ENCODE results near the gene CENPX. TPM values are rescaled to one million over a fixed set of nuclear protein-coding genes. Genes with fewer than 3 reads are reported as not detected.

Gene CENPX
- total RNA-seq, 1 donor from 2014 or later: 109 TPM

- Mint-ChIP-seq H3K27ac (no peak overlapping the region), H3K4me3 (no peak overlapping the region), H3K36me3 (ENCODE audit: low read depth) (peaks cover 3% of the 10 kb centered on the region), H3K4me1 (ENCODE audit: low read depth) (no peaks in the 10 kb centered on the region), H3K9me3 (no peaks in the 10 kb centered on the region), H3K27me3 (ENCODE audit: insufficient read depth) (no peaks in the 10 kb centered on the region)
- no peak for DNase-seq (ENCODE audit: low spot score)
- intact Hi-C loops (cut with micrococcal nuclease): no loop called here
Measured at GRCh38 chr17:82060001-82060380, 37.3 kb upstream of the CENPX start.

- Mint-ChIP-seq H3K27ac (no peak overlapping the region), H3K4me3 (no peak overlapping the region), H3K9me3 (no peaks in the 10 kb centered on the region), H3K36me3 (ENCODE audit: low read depth) (peaks cover 5% of the 10 kb centered on the region), H3K4me1 (ENCODE audit: low read depth) (no peaks in the 10 kb centered on the region), H3K27me3 (ENCODE audit: insufficient read depth) (no peaks in the 10 kb centered on the region)
- DNase-seq (ENCODE audit: low spot score): no peak
- intact Hi-C loops (cut with micrococcal nuclease): no loop called here
Measured at GRCh38 chr17:82059272-82060000, 36.8 kb upstream of the CENPX start.

- H3K36me3 Mint-ChIP-seq (ENCODE audit: low read depth): peaks cover 5% of the 10 kb centered on the region
- intact Hi-C loops (cut with micrococcal nuclease): no loop called here
- H3K27me3 Mint-ChIP-seq (ENCODE audit: insufficient read depth): no peaks in the 10 kb centered on the region
- DNase-seq (ENCODE audit: low spot score): no peak
- no peak overlapping the region for H3K27ac Mint-ChIP-seq
- no peaks in the 10 kb centered on the region for H3K9me3 Mint-ChIP-seq
- H3K4me3 Mint-ChIP-seq: no peak overlapping the region
- no peaks in the 10 kb centered on the region for H3K4me1 Mint-ChIP-seq (ENCODE audit: low read depth)
Measured at GRCh38 chr17:82058855-82059249, 36.2 kb upstream of the CENPX start.

GRCh38 chr17:82058230-82058854 lies 35.7 kb upstream of the CENPX start:
- Mint-ChIP-seq H3K27ac (peak overlapping the region; percentile 12), H3K4me1 (ENCODE audit: low read depth) (no peaks in the 10 kb centered on the region), H3K36me3 (ENCODE audit: low read depth) (peaks cover 5% of the 10 kb centered on the region), H3K4me3 (no peak overlapping the region), H3K9me3 (no peaks in the 10 kb centered on the region), H3K27me3 (ENCODE audit: insufficient read depth) (no peaks in the 10 kb centered on the region)
- DNase-seq (ENCODE audit: low spot score): no peak
- intact Hi-C loops (cut with micrococcal nuclease): no loop called here

DNA sequence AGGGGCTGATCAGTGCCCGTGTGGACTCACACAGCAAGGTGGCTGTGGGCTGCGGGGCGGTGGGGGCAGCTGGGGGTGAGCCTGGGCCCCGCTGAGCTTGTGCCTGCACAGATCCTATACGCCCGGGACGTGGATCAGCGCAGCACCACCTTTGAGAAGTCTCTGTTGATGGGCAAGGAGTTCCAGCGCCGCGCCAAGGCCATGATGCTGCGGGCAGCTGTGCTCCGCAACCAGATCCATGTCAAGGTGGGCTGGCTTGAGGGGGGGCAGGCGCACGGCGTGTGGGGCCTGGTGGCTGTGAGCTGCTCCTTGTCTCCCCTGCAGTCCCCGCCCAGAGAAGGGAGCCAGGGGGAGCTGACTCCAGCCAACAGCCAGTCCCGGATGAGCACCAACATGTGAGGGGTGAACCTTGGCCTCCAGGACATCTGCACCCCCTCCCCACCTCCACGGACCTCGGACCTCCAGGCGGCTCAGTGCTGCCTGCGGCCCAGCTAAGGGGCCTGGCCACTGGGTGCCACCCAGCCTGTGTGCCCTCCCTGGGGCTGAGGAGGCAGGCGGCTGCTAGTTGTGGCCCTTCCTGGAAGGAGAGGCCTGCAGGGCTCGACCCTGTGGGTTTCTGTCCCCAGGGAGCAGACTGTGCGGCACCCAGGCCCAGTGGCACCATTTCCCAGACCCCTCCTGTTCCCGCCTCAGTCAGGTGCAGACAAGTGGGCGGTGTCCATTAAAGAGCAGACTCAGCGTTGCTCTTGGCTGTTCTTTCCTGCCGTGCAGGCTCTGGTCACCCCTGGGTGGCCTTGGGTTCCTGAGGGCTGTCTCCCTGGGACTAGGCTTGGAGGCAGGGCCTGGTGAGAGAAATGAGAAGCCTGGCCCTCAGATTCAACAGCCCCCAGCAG lies 34.3 kb upstream of the CENPX start:
- intact Hi-C loops (cut with micrococcal nuclease): no loop called here
- H3K27me3 Mint-ChIP-seq (ENCODE audit: insufficient read depth): no peaks in the 10 kb centered on the region
- no peak overlapping the region for H3K4me3 Mint-ChIP-seq
- peaks cover 3% of the 10 kb centered on the region for H3K36me3 Mint-ChIP-seq (ENCODE audit: low read depth)
- H3K4me1 Mint-ChIP-seq (ENCODE audit: low read depth): no peaks in the 10 kb centered on the region
- DNase-seq (ENCODE audit: low spot score): no peak
- H3K27ac Mint-ChIP-seq: no peak overlapping the region
- no peaks in the 10 kb centered on the region for H3K9me3 Mint-ChIP-seq

GRCh38 chr17:82055965-82056728 lies 33.5 kb upstream of the CENPX start:
- Mint-ChIP-seq H3K9me3 (no peaks in the 10 kb centered on the region), H3K27me3 (ENCODE audit: insufficient read depth) (no peaks in the 10 kb centered on the region), H3K4me3 (no peak overlapping the region), H3K4me1 (ENCODE audit: low read depth) (no peaks in the 10 kb centered on the region), H3K36me3 (ENCODE audit: low read depth) (peaks cover 3% of the 10 kb centered on the region), H3K27ac (no peak overlapping the region)
- intact Hi-C loops (cut with micrococcal nuclease): no loop called here
- DNase-seq (ENCODE audit: low spot score): no peak

DNA sequence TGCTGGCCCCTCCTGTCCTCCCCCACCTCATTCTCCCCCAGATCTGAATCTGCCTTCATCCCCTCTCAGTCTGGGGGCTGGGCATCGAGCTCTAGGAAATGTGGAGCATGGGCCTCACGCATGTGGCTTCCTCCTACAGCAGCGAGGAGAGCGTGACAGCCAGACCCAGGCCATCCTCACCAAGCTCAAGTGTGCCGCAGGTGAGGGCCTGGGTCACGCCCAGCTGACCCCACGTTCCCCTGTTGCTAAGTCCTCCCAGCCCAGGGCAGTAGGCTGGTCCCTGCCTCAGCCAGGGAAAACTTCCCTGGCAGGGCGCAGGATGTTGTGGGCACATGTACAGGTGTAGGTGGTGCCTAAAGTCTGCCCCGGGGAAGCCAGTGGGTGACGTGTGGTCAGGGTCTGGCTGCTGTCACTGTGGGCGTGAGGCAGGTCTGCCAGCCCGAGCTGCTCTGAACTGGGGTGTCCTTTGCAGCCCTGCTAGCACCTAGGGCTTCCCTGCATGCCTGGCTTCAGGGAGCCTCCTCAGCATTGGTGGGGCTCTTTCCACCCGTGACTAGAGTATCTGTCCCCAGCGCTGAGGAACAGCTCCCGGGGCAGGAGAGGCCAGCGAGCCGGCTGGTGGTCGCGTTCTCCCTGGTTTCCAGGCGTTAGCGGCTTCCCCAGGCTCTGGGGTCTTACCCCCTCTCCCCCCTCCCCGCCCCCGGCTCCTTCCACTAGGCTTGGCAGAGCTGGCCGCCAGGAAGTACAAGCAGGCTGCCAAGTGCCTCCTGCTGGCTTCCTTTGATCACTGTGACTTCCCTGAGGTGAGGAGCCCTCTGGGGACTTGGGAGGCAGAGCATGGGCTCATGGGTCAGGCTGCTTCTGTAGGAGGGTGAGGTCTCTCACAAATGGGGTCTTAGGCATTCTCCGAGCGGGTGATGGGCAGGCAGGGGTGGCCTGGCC lies 32.6 kb upstream of the CENPX start:
- no peak for DNase-seq (ENCODE audit: low spot score)
- intact Hi-C loops (cut with micrococcal nuclease): no loop called here
- H3K27me3 Mint-ChIP-seq (ENCODE audit: insufficient read depth): no peaks in the 10 kb centered on the region
- H3K4me1 Mint-ChIP-seq (ENCODE audit: low read depth): peaks cover 6% of the 10 kb centered on the region
- peaks cover 3% of the 10 kb centered on the region for H3K36me3 Mint-ChIP-seq (ENCODE audit: low read depth)
- no peak overlapping the region for H3K27ac Mint-ChIP-seq
- no peak overlapping the region for H3K4me3 Mint-ChIP-seq
- H3K9me3 Mint-ChIP-seq: no peaks in the 10 kb centered on the region

DNA sequence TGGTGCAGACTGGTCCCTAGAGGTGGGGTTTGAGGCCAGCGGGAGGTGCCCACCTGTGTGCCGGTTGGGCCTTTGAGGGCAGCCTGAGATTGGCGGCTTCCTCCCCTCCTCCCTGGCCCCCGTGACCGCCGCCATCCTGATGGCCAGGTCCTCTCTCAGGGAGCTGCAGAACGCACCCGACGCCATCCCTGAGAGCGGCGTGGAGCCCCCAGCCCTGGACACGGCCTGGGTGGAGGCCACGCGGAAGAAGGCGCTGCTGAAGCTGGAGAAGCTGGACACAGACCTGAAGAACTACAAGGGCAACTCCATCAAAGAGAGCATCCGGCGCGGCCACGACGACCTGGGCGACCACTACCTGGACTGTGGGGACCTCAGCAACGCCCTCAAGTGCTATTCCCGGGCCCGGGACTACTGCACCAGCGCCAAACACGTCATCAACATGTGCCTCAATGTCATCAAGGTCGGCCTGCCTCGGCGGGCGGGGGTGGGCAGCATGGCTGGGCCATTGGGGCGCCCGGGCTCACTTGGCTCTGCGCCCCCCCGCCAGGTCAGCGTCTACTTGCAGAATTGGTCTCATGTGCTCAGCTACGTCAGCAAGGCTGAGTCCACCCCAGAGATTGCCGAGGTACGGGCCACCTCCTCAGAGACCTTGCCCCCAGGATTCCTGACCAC lies 31.8 kb upstream of the CENPX start:
- Mint-ChIP-seq H3K9me3 (no peaks in the 10 kb centered on the region), H3K27me3 (ENCODE audit: insufficient read depth) (no peaks in the 10 kb centered on the region), H3K4me3 (no peak overlapping the region), H3K4me1 (ENCODE audit: low read depth) (peaks cover 8% of the 10 kb centered on the region), H3K36me3 (ENCODE audit: low read depth) (peaks cover 4% of the 10 kb centered on the region), H3K27ac (no peak overlapping the region)
- DNase-seq (ENCODE audit: low spot score): no peak
- intact Hi-C loops (cut with micrococcal nuclease): loop anchor here (5.0 kb wide), 1 partner anchor 43 kb away; the partner anchor contains the start of gene FASN

GRCh38 chr17:82053556-82054263 lies 31.0 kb upstream of the CENPX start:
- Mint-ChIP-seq H3K4me3 (peak overlapping the region; percentile 88), H3K27ac (no peak overlapping the region), H3K36me3 (ENCODE audit: low read depth) (peaks cover 4% of the 10 kb centered on the region), H3K9me3 (no peaks in the 10 kb centered on the region), H3K4me1 (ENCODE audit: low read depth) (peaks cover 8% of the 10 kb centered on the region), H3K27me3 (ENCODE audit: insufficient read depth) (no peaks in the 10 kb centered on the region)
- intact Hi-C loops (cut with micrococcal nuclease): loop anchor here (5.0 kb wide), 1 partner anchor 44 kb away; the partner anchor contains the start of gene FASN
- DNase-seq (ENCODE audit: low spot score): no peak

GRCh38 chr17:82053130-82053529 lies 30.5 kb upstream of the CENPX start:
- peaks cover 4% of the 10 kb centered on the region for H3K36me3 Mint-ChIP-seq (ENCODE audit: low read depth)

GRCh38 chr17:82052638-82053059 lies 30.0 kb upstream of the CENPX start:
- peak overlapping the region; percentile 88 for H3K4me3 Mint-ChIP-seq
- no peaks in the 10 kb centered on the region for H3K9me3 Mint-ChIP-seq
- intact Hi-C loops (cut with micrococcal nuclease): loop anchor here (5.0 kb wide), 1 partner anchor 45 kb away; the partner anchor contains the start of gene FASN
- peaks cover 5% of the 10 kb centered on the region for H3K36me3 Mint-ChIP-seq (ENCODE audit: low read depth)
- H3K27me3 Mint-ChIP-seq (ENCODE audit: insufficient read depth): no peaks in the 10 kb centered on the region
- no peak for DNase-seq (ENCODE audit: low spot score)
- H3K27ac Mint-ChIP-seq: no peak overlapping the region
- peaks cover 9% of the 10 kb centered on the region for H3K4me1 Mint-ChIP-seq (ENCODE audit: low read depth)

More at GRCh38 chr17:82053130-82053529, 30.5 kb upstream of the CENPX start:
- H3K9me3 Mint-ChIP-seq: no peaks in the 10 kb centered on the region
- intact Hi-C loops (cut with micrococcal nuclease): loop anchor here (5.0 kb wide), 1 partner anchor 44 kb away; the partner anchor contains the start of gene FASN
- no peak for DNase-seq (ENCODE audit: low spot score)
- H3K27ac Mint-ChIP-seq: no peak overlapping the region
- H3K27me3 Mint-ChIP-seq (ENCODE audit: insufficient read depth): no peaks in the 10 kb centered on the region
- peaks cover 8% of the 10 kb centered on the region for H3K4me1 Mint-ChIP-seq (ENCODE audit: low read depth)
- H3K4me3 Mint-ChIP-seq: peak overlapping the region; percentile 88

All from activated T-helper 1 cell treated with anti-CD3 and anti-CD28 coated beads, Interleukin-12 subunit alpha, Interleukin-12 subunit beta, Interleukin-2, Interleukin-4 antibody, amounts not matched to agents 30 ng/mL and 10 ng/mL and 1 ng/mL, durations not matched to agents 14 hours and 24 hours and 36 hours (primary cell).